ENCODE results near the gene NFATC2IP.

NFATC2IP gene

DNA sequence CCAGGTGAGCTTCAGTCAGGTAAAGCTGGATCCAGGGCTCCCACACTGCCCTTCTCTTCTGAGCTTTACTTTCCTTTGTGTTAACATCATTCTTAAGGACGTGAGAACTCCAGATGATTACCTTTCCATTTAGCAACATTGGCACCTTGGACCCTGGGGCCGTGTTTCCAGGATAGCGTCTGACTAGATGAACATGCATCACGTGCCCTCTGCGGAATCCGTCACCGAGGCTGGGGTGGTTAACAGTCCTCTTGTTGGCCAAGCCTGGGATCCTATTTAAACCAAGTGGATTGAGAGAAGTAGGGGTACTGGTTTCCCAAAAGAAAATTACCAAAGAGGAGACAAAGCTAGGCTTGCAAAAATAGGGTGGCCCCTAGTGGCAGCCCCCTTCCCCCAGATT is 30.2 kb downstream of the NFATC2IP start:
- DNase-seq (ENCODE audit: low read depth) = no peak
- H3K4me3 ChIP-seq (ENCODE audit: low read depth, low read length) = no peak overlapping the region
- TF ChIP-seq, protein P1, sequence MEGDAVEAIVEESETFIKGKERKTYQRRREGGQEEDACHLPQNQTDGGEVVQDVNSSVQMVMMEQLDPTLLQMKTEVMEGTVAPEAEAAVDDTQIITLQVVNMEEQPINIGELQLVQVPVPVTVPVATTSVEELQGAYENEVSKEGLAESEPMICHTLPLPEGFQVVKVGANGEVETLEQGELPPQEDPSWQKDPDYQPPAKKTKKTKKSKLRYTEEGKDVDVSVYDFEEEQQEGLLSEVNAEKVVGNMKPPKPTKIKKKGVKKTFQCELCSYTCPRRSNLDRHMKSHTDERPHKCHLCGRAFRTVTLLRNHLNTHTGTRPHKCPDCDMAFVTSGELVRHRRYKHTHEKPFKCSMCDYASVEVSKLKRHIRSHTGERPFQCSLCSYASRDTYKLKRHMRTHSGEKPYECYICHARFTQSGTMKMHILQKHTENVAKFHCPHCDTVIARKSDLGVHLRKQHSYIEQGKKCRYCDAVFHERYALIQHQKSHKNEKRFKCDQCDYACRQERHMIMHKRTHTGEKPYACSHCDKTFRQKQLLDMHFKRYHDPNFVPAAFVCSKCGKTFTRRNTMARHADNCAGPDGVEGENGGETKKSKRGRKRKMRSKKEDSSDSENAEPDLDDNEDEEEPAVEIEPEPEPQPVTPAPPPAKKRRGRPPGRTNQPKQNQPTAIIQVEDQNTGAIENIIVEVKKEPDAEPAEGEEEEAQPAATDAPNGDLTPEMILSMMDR (IDR thresholded peaks at IDR 0.05; ENCODE audit: low read depth, low read length, missing control alignments) = no peak

DNA sequence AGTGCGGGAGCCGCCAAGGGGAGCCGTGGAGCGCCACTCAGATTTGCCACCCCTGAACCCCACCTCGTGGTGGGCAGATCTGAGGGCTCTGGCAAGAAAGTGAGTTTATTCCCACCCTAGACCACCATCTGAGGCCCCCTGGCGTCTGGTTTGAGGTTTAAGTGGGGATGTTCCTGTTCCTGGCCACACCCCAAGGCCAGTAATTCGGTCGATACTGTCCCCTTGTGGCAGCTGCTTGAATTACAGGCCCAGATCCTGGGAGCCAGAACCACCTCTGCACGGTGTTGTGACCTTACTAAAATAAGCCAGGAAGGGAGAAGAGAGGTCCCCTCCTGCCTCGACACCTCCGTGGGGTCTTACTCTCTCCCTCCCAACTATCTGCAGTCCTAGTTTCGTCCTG is 30.8 kb downstream of the NFATC2IP start:
- no peak overlapping the region for H3K4me3 ChIP-seq (ENCODE audit: low read depth, low read length)
- no peak for DNase-seq (ENCODE audit: low read depth)
- TF ChIP-seq, protein P1 (IDR thresholded peaks at IDR 0.05; ENCODE audit: low read depth, low read length, missing control alignments) = peak; percentile 92

DNA sequence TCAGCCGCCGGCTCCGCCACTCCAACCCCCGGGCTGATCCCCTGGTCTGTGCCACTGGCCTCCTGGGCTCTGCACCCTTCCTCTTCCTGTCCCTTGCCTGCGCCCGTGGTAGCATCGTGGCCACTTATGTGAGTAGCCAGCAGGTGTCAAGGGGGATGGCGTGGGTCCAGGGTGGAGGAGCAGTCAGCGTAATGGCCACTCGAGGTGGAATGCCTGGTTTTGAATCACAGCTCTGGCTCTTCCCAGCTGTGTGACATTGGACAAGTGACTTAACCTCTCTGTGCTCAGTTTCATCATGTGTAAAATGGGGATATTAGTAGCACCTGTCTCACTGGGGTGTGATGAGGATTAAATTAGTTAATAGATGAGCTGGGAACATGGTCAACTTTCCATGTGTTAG is 31.7 kb downstream of the NFATC2IP start:
- TF ChIP-seq, protein P1 (IDR thresholded peaks at IDR 0.05; ENCODE audit: low read depth, low read length, missing control alignments) = no peak
- DNase-seq (ENCODE audit: low read depth) = no peak
- H3K4me3 ChIP-seq (ENCODE audit: low read depth, low read length) = no peak overlapping the region

DNA sequence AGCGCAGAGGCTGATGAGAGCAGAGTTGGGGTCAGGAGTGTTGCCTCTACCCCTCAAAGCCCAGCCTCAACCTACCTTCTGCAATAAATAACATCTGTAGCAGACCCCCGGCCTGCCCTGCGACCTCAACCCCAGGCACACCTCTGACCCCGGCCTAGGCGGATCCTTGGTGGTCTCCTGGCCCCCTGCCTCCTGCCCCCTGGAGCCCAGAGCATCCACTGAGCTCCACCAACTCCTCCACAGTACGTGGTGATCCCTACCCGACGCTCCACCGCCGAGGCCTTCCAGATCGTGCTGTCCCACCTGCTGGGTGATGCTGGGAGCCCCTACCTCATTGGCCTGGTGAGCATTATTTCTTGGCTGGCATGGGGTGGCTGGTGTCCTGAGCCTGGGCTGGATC is 32.2 kb downstream of the NFATC2IP start:
- TF ChIP-seq, protein P1 (IDR thresholded peaks at IDR 0.05; ENCODE audit: low read depth, low read length, missing control alignments) = no peak

DNA sequence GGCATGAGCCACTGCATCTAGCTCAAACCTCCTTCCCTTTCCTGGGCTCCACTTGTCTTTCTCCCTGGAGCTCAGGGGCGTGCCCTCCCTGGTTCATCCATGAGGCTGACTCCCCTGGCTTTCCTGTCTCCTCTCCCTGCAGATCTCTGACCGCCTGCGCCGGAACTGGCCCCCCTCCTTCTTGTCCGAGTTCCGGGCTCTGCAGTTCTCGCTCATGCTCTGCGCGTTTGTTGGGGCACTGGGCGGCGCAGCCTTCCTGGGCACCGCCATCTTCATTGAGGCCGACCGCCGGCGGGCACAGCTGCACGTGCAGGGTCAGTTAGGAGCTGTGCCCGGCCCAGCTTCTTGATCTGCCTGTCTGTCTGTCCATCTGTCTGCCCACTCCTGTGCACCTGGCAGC is 32.9 kb downstream of the NFATC2IP start:
- no peak overlapping the region for H3K4me3 ChIP-seq (ENCODE audit: low read depth, low read length)
- TF ChIP-seq, protein P1 (IDR thresholded peaks at IDR 0.05; ENCODE audit: low read depth, low read length, missing control alignments) = no peak
- no peak for DNase-seq (ENCODE audit: low read depth)

More for the DNA sequence above, 32.2 kb downstream of the NFATC2IP start:
- H3K4me3 ChIP-seq (ENCODE audit: low read depth, low read length) = no peak overlapping the region
- no peak for DNase-seq (ENCODE audit: low read depth)

DNA sequence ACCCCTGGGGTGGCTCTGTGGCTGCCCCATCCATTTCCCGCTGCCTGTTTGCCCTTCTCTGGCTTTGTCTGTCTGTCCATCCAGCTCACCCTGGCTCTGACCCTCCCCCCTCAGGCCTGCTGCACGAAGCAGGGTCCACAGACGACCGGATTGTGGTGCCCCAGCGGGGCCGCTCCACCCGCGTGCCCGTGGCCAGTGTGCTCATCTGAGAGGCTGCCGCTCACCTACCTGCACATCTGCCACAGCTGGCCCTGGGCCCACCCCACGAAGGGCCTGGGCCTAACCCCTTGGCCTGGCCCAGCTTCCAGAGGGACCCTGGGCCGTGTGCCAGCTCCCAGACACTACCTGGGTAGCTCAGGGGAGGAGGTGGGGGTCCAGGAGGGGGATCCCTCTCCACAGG is 33.4 kb downstream of the NFATC2IP start:
- H3K4me3 ChIP-seq (ENCODE audit: low read depth, low read length) = no peak overlapping the region
- no peak for DNase-seq (ENCODE audit: low read depth)
- TF ChIP-seq, protein P1 (IDR thresholded peaks at IDR 0.05; ENCODE audit: low read depth, low read length, missing control alignments) = no peak

DNA sequence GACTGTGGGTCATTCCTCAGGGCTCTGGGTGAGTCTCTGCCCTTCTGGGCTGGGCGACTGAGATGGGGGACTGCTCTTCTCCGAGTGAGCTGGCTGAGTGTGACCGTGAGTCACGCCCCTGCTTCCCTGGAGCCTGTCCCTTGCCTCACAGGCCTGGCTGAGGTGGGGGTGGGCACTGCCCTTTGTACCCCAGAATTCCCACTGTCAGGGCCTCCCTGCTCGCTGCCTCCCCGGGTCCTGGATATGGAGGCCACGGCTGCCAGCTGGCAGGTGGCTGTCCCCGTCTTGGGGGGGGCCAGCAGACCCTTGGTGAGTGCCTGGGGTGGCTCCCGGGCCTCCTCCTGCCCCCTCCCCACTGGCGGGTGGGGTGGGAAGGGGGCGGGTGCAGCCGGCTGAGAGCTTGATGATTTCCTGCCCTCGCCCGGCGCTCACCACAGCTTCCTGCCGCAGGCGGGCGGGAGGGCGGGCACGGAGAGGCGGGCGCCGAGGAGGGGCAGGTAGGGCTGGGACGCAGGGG is 33.9 kb downstream of the NFATC2IP start, which contains the start of gene LAT:
LAT (plus strand) TSS at position 434 of the 517 bp plus-strand sequence. CDS start 366 bp downstream, outside the sequence.
- no peak for DNase-seq (ENCODE audit: low read depth)
- H3K4me3 ChIP-seq (ENCODE audit: low read depth, low read length) = peak within 1 kb of the TSS; percentile 45
- TF ChIP-seq, protein P1 (IDR thresholded peaks at IDR 0.05; ENCODE audit: low read depth, low read length, missing control alignments) = no peak
